MCF 10A (cell line): Measurements from ENCODE around the gene CFL2. TPM values are rescaled to one million over a fixed set of nuclear protein-coding genes. Genes with fewer than 3 reads are reported as not detected.

Experiments
- BruUV-seq: library from RNA; stranded (reverse); fragments of 400-500 nt; replicated peaks from 2 replicates; lab custom pipeline; 2021; lab: Mats Ljungman, UMichigan
- CTCF ChIA-PET: fragments of 300-600 bp; sonication (Branson Sonifier 250); formaldehyde crosslinking; extraction: SDS; loops from one replicate; lab custom pipeline; 2021; ENCODE audit warnings: antibody characterized with exemption, inconsistent platforms; lab: Yijun Ruan, JAX
- POLR2A ChIA-PET: fragments of 300-600, 350-650 bp; sonication (Branson Sonifier 250); formaldehyde crosslinking; extraction: SDS; loops from one replicate; lab custom pipeline; 2020; ENCODE audit warnings: antibody characterized with exemption, inconsistent platforms; lab: Yijun Ruan, JAX
- DNase-seq: peaks from one replicate; pipeline ENCODE4 v3.0.0-alpha.2; 2018; ENCODE audit not compliant: unreplicated experiment
- H3K27ac Mint-ChIP-seq: one replicate; pipeline ENCODE4 v1.8.0; 2022; ENCODE audit warnings: mild to moderate bottlenecking, low read depth, mixed read lengths; ENCODE audit not compliant: unreplicated experiment
- H3K27me3 Mint-ChIP-seq: one replicate; pipeline ENCODE4 v1.8.0; 2022; ENCODE audit warnings: mixed read lengths; ENCODE audit not compliant: insufficient read depth, unreplicated experiment
- H3K36me3 Mint-ChIP-seq: one replicate; pipeline ENCODE4 v1.8.0; 2022; ENCODE audit warnings: mild to moderate bottlenecking, moderate library complexity, mixed read lengths; ENCODE audit not compliant: insufficient read depth, unreplicated experiment
- H3K4me1 Mint-ChIP-seq: one replicate; pipeline ENCODE4 v1.8.0; 2022; ENCODE audit warnings: mixed read lengths; ENCODE audit not compliant: insufficient read depth, unreplicated experiment
- H3K4me3 Mint-ChIP-seq: one replicate; pipeline ENCODE4 v1.8.0; 2022; ENCODE audit warnings: mild to moderate bottlenecking, moderate library complexity, mixed read lengths; ENCODE audit not compliant: unreplicated experiment
- H3K9me3 Mint-ChIP-seq: one replicate; pipeline ENCODE4 v1.8.0; 2022; ENCODE audit warnings: mixed read lengths; ENCODE audit not compliant: unreplicated experiment
- intact Hi-C: fragments of 100-400 bp; cut with micrococcal nuclease; formaldehyde crosslinking; loops from 2 replicates; pipeline ENCODE4 v1.14.1; 2022
- total RNA-seq: library from RNA; stranded (reverse); gene quantifications from 2 replicates; pipeline ENCODE4 v1.2.3, GENCODE V29; 2022
- TF ChIP-seq, protein P1 (sequence below): fragments of 200-600 bp; IDR thresholded peaks from one replicate; pipeline ENCODE4 v1.8.0; 2022; ENCODE audit warnings: antibody characterized with exemption, mild to moderate bottlenecking; ENCODE audit not compliant: unreplicated experiment

Gene CFL2
- total RNA-seq, 1 experiment from 2014 or later = 39.7 TPM

DNA sequence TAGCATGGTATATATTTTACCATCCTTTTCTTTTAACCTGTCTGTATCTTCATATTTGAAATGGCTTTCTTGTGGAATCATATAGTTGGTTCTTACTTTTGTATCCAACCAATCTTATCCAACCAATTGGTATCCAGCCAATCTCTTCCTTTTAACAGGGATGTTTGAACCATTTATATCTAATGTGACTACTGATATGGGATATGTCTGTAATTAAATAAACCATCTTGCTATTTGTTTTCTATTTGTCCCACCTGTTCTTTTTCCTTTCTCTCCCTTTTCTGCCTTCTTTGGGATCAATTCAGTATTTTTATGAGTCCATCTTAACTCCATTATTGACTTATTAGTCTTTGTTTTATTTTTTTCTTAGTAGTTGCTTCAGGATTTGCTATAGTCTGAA, 53.6 kb downstream of the CFL2 start:
- H3K27me3 Mint-ChIP-seq = no peaks in the 10 kb centered on the region
- peaks cover 9% of the 10 kb centered on the region for H3K9me3 Mint-ChIP-seq
- H3K4me1 Mint-ChIP-seq = peaks cover 16% of the 10 kb centered on the region
- TF ChIP-seq, protein P1, sequence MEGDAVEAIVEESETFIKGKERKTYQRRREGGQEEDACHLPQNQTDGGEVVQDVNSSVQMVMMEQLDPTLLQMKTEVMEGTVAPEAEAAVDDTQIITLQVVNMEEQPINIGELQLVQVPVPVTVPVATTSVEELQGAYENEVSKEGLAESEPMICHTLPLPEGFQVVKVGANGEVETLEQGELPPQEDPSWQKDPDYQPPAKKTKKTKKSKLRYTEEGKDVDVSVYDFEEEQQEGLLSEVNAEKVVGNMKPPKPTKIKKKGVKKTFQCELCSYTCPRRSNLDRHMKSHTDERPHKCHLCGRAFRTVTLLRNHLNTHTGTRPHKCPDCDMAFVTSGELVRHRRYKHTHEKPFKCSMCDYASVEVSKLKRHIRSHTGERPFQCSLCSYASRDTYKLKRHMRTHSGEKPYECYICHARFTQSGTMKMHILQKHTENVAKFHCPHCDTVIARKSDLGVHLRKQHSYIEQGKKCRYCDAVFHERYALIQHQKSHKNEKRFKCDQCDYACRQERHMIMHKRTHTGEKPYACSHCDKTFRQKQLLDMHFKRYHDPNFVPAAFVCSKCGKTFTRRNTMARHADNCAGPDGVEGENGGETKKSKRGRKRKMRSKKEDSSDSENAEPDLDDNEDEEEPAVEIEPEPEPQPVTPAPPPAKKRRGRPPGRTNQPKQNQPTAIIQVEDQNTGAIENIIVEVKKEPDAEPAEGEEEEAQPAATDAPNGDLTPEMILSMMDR = no peak
- H3K36me3 Mint-ChIP-seq = no peaks in the 10 kb centered on the region
- no peak overlapping the region for H3K27ac Mint-ChIP-seq
- ChIA-PET CTCF (interaction anchor here (1.6 to 4.2 kb wide), 2 partner anchors 11 to 64 kb away, joined by 5 to 14 read pairs; no protein-coding TSS in a partner anchor), POLR2A (no interaction called here)
- intact Hi-C loops = no loop called here
- DNase-seq = no peak
- no peak overlapping the region for H3K4me3 Mint-ChIP-seq
- no TSS peak for BruUV-seq

Other genes starting within 250 kb of the CFL2 start
- gene EAPP, start 174.9 kb downstream of the CFL2 start, total RNA-seq = 31.5 and 38.9 TPM in 2 replicates
- 72.5 and 85.9 TPM in 2 replicates for gene SNX6, start 84.4 kb downstream of the CFL2 start, total RNA-seq
- 33.3 and 44.6 TPM in 2 replicates for gene BAZ1A, start 160.8 kb upstream of the CFL2 start, total RNA-seq